ENCODE results near the gene TTC38.
"Not testable (repeated sequence)": the region's sequence is repeated elsewhere in the genome, so short reads cannot be mapped to it uniquely, and the experiment has no call there.

Gene TTC38

DNA sequence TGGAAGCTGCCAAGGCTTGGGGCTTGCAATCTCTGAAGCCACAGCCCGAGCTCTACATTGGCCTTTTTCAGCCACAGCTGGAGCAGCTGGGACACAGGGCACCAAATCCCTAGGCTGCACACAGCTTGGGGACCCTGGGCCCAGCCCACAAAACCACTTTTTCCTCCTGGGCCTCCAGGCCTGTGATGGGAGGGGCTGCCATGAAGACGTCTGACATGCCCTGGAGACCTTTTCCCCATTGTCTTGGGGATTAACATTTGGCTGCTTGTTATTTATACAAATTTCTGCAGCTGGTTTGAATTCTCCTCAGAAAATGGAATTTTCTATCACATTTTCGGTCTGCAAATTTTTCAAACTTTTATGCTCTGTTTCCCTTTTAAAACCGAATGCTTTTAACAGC, 2.2 kb upstream of the TTC38 start:
- not testable (repeated sequence) for H3K9ac ChIP-seq (ENCODE audit: low read depth, low read length); H3K4me2 ChIP-seq (ENCODE audit: low read length); H3K4me3 ChIP-seq (ENCODE audit: low read length); H3K36me3 ChIP-seq (ENCODE audit: insufficient read depth, low read length); H3K9me3 ChIP-seq (replicated peaks; ENCODE audit: low read length)
- Histone ChIP-seq H3K27me3 (ENCODE audit: control insufficient read depth, insufficient read depth, low read length) (peaks cover 23% of the 10 kb centered on the region), H3K4me1 (ENCODE audit: control insufficient read depth, insufficient read depth, low read length) (peaks cover 11% of the 10 kb centered on the region)

GRCh38 chr22:46269564-46269963, 1.8 kb downstream of the TTC38 start:
- Histone ChIP-seq H3K36me3 (ENCODE audit: insufficient read depth, low read length) (peaks cover 23% of the 10 kb centered on the region), H3K4me1 (ENCODE audit: control insufficient read depth, insufficient read depth, low read length) (peaks cover 11% of the 10 kb centered on the region), H3K9ac (ENCODE audit: low read depth, low read length) (no peak overlapping the region), H3K4me2 (ENCODE audit: low read length) (peak overlapping the region; percentile 78), H3K4me3 (ENCODE audit: low read length) (no peak overlapping the region), H3K27me3 (ENCODE audit: control insufficient read depth, insufficient read depth, low read length) (no peaks in the 10 kb centered on the region), H3K9me3 (replicated peaks; ENCODE audit: low read length) (peaks cover 3% of the 10 kb centered on the region)

DNA sequence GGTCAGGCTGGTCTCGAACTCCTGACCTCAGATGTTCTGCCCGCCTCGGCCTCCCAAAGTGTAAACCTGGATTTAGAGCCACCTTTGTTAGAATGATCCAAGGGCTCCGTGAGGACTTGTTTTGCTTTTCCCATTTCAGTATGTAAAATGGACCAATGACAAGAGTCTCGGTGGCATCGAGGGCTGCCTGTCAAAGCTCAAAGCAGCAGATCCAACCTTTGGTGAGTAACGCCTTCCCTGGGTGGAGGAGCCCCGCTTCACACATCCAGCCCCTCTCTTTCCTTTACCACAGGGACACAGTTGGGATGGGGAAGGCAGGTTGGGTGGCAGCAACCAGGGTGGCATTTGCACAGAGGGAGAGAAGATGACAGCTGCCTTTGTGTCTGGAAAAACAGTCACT, 4.4 kb downstream of the TTC38 start:
- H3K4me2 ChIP-seq (ENCODE audit: low read length), result no peak overlapping the region
- peaks cover 38% of the 10 kb centered on the region for H3K36me3 ChIP-seq (ENCODE audit: insufficient read depth, low read length)
- H3K27me3 ChIP-seq (ENCODE audit: control insufficient read depth, insufficient read depth, low read length), result no peaks in the 10 kb centered on the region
- peaks cover 11% of the 10 kb centered on the region for H3K4me1 ChIP-seq (ENCODE audit: control insufficient read depth, insufficient read depth, low read length)
- no peak overlapping the region for H3K9ac ChIP-seq (ENCODE audit: low read depth, low read length)
- no peaks in the 10 kb centered on the region for H3K9me3 ChIP-seq (replicated peaks; ENCODE audit: low read length)
- no peak overlapping the region for H3K4me3 ChIP-seq (ENCODE audit: low read length)

DNA sequence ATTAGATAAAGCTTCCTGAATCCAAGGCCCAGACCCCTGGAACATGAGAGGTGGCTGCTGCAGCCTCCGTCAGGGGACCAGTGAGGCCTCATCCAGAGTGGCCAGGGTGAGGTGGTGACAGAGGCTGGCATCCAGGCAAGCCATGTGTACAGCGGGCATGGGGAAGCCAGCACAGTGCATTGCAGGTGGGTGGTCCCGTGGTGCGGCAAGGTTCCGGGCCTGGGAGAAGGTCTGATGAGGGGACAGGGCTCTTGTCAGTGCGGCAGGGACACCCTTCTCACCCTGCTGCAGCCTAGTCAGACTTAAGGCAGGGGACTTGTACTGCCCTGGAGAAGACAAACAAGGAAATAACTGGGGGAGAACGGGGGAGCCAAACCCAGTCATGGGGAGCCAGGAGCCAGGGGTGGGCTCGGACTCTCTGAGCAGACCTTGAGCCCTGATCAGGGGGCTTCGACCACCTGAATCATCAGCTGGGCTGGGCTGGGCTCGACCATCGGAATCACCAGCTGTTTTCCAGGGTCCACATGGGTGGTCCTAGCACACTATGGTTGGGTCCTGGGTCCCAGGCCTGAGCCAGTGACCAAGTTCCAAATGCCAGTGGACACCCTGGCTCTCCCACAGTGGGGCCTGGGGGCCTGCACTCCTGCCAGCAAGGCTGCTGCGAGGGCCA, 5.1 kb downstream of the TTC38 start:
- Histone ChIP-seq H3K9ac (ENCODE audit: low read depth, low read length) (no peak overlapping the region), H3K36me3 (ENCODE audit: insufficient read depth, low read length) (peaks cover 41% of the 10 kb centered on the region), H3K4me2 (ENCODE audit: low read length) (no peak overlapping the region), H3K9me3 (replicated peaks; ENCODE audit: low read length) (no peaks in the 10 kb centered on the region), H3K27me3 (ENCODE audit: control insufficient read depth, insufficient read depth, low read length) (no peaks in the 10 kb centered on the region), H3K4me1 (ENCODE audit: control insufficient read depth, insufficient read depth, low read length) (peaks cover 11% of the 10 kb centered on the region), H3K4me3 (ENCODE audit: low read length) (no peak overlapping the region)

GRCh38 chr22:46273432-46274148, 5.8 kb downstream of the TTC38 start:
- Histone ChIP-seq H3K36me3 (ENCODE audit: insufficient read depth, low read length) (peaks cover 48% of the 10 kb centered on the region), H3K4me1 (ENCODE audit: control insufficient read depth, insufficient read depth, low read length) (peaks cover 8% of the 10 kb centered on the region), H3K9ac (ENCODE audit: low read depth, low read length) (no peak overlapping the region), H3K27me3 (ENCODE audit: control insufficient read depth, insufficient read depth, low read length) (no peaks in the 10 kb centered on the region), H3K4me2 (ENCODE audit: low read length) (no peak overlapping the region), H3K9me3 (replicated peaks; ENCODE audit: low read length) (no peaks in the 10 kb centered on the region), H3K4me3 (ENCODE audit: low read length) (no peak overlapping the region)

GRCh38 chr22:46274381-46274780, 6.6 kb downstream of the TTC38 start:
- H3K4me3 ChIP-seq (ENCODE audit: low read length), result no peak overlapping the region
- no peak overlapping the region for H3K9ac ChIP-seq (ENCODE audit: low read depth, low read length)
- no peak overlapping the region for H3K4me2 ChIP-seq (ENCODE audit: low read length)
- H3K36me3 ChIP-seq (ENCODE audit: insufficient read depth, low read length), result peaks cover 54% of the 10 kb centered on the region
- H3K4me1 ChIP-seq (ENCODE audit: control insufficient read depth, insufficient read depth, low read length), result peaks cover under 1% of the 10 kb centered on the region
- no peaks in the 10 kb centered on the region for H3K9me3 ChIP-seq (replicated peaks; ENCODE audit: low read length)
- no peaks in the 10 kb centered on the region for H3K27me3 ChIP-seq (ENCODE audit: control insufficient read depth, insufficient read depth, low read length)

GRCh38 chr22:46275455-46276122, 7.8 kb downstream of the TTC38 start:
- H3K27me3 ChIP-seq (ENCODE audit: control insufficient read depth, insufficient read depth, low read length), result no peaks in the 10 kb centered on the region
- peaks cover 62% of the 10 kb centered on the region for H3K36me3 ChIP-seq (ENCODE audit: insufficient read depth, low read length)
- H3K4me3 ChIP-seq (ENCODE audit: low read length), result no peak overlapping the region
- no peak overlapping the region for H3K9ac ChIP-seq (ENCODE audit: low read depth, low read length)
- H3K4me2 ChIP-seq (ENCODE audit: low read length), result no peak overlapping the region
- no peaks in the 10 kb centered on the region for H3K9me3 ChIP-seq (replicated peaks; ENCODE audit: low read length)
- H3K4me1 ChIP-seq (ENCODE audit: control insufficient read depth, insufficient read depth, low read length), result no peaks in the 10 kb centered on the region

GRCh38 chr22:46276563-46276962, 8.8 kb downstream of the TTC38 start:
- Histone ChIP-seq H3K27me3 (ENCODE audit: control insufficient read depth, insufficient read depth, low read length) (no peaks in the 10 kb centered on the region), H3K4me3 (ENCODE audit: low read length) (no peak overlapping the region), H3K9me3 (replicated peaks; ENCODE audit: low read length) (no peaks in the 10 kb centered on the region), H3K4me1 (ENCODE audit: control insufficient read depth, insufficient read depth, low read length) (no peaks in the 10 kb centered on the region), H3K4me2 (ENCODE audit: low read length) (no peak overlapping the region), H3K9ac (ENCODE audit: low read depth, low read length) (no peak overlapping the region), H3K36me3 (ENCODE audit: insufficient read depth, low read length) (peaks cover 70% of the 10 kb centered on the region)

DNA sequence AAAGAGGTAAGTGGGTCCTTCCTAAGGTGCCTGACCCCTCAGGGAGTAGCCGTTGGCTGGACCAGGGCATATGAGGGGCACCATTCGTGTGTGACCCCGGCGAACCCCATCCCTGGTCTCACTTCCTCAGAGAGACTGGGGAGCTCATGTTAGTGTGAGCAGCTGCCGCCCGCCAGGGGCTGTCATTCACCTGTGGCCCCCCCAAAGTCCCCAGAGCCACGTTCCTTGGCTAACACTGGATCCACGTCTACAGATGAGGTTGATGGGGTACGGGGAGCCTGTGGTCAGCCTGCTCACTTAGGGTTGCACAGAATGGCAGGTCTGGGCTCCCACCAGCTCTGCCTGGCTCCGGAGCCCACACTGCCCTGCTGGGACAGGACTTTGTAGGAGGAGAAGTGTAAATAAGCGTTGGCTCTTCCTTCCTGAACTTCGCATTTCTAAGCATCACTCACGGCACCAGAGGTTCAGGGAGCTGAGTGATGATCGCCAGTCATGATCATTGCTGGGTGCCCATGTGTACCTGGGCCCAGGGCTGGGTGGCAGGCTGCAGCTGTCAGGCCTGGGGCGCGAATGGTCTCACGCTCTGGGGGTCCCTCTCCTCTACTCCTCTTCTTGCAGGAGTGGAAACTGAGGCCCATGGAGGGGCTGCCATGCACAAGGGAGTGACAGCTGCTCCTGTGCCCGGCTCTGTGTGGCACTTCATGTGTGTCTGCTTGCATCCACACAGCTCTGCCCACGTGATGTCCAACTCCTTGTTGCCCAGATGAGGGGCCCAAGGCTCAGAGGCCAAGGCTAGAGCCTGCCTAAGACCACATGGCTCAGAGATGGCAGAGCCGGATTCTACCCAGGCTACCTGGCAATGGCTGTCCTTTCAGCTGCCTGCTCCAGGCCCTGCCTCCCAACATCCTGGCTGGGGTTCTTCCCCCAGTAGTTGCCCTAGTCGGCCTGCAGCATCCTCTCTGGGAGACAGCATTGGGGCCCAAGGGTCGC, 11.1 kb downstream of the TTC38 start:
- H3K9ac ChIP-seq (ENCODE audit: low read depth, low read length), result no peak overlapping the region
- H3K9me3 ChIP-seq (replicated peaks; ENCODE audit: low read length), result no peaks in the 10 kb centered on the region
- H3K4me2 ChIP-seq (ENCODE audit: low read length), result no peak overlapping the region
- no peaks in the 10 kb centered on the region for H3K4me1 ChIP-seq (ENCODE audit: control insufficient read depth, insufficient read depth, low read length)
- peaks cover 68% of the 10 kb centered on the region for H3K36me3 ChIP-seq (ENCODE audit: insufficient read depth, low read length)
- H3K4me3 ChIP-seq (ENCODE audit: low read length), result no peak overlapping the region
- H3K27me3 ChIP-seq (ENCODE audit: control insufficient read depth, insufficient read depth, low read length), result no peaks in the 10 kb centered on the region

DNA sequence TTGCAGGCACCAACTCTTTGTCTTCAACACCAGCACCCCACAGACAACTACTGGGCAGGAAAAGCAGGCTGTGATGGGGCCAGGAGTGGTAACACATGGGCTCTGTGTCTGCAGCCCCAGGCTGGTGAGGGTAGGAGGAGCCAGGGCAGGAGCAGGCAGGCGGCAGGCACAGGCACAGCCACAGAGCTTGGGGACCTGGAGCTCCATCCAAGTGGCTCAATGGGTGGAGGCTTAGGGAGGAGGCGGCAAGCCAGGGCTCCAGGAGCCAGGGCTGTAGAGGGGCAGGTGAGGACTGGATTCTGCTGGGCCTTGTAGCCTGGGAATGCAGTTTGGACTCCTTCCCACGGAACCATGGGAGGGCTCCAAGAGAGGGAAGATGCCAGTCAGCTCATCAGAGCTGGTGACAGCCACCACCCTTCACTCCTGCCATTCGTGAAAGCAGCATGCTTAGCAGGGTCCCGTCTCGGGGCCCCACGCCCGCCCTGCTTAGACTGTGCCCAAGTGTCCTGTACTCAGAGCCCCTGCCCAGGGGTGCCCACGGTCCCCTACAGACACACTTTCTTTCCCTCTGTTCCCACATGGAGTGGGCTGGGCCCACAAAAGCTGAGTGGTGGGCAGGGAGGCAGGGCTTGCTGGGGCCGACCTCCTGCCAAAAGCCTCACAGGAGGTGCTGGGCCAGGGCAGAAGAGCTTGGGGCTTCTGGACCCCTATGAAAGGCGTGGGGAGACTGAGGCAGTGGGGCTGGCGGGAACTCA, 12.4 kb downstream of the TTC38 start:
- H3K4me3 ChIP-seq (ENCODE audit: low read length), result no peak overlapping the region
- no peaks in the 10 kb centered on the region for H3K9me3 ChIP-seq (replicated peaks; ENCODE audit: low read length)
- H3K4me1 ChIP-seq (ENCODE audit: control insufficient read depth, insufficient read depth, low read length), result no peaks in the 10 kb centered on the region
- H3K27me3 ChIP-seq (ENCODE audit: control insufficient read depth, insufficient read depth, low read length), result no peaks in the 10 kb centered on the region
- H3K9ac ChIP-seq (ENCODE audit: low read depth, low read length), result no peak overlapping the region
- H3K4me2 ChIP-seq (ENCODE audit: low read length), result no peak overlapping the region
- peaks cover 73% of the 10 kb centered on the region for H3K36me3 ChIP-seq (ENCODE audit: insufficient read depth, low read length)

Data from skeletal muscle satellite cell (primary cell).